ENCODE data around the gene CUL7. TPM values are rescaled to one million over a fixed set of nuclear protein-coding genes. Genes with fewer than 3 reads are reported as not detected.
A peak's percentile ranks its signal among the peaks of the same experiment; 100 is the strongest.

The CUL7 gene
- total RNA-seq, 1 donor from 2014 or later, result 16.1 TPM

DNA sequence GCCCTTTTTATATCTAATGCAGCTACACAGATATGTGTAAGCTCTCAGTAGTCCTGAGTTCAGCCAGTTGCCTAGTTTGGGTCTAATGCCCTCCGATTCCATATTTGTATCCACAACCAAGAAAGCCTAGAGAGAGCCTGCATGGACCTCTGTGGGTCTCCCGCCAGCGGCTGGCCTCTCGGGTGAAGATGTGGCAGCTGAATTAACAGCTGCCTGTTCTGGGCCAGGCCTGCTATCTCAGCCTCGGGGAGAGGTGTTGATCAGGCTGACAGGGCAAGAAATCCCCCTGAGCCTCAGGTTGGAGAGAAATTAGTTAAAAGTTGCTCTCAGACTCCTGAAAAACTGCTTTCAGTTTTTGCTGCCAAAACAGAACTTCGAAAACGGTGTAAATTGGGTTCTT is 42.3 kb upstream of the CUL7 start:
- no peak for ATAC-seq
- intact Hi-C loops (cut with DNase I), result no loop called here
- TF ChIP-seq, protein P1, sequence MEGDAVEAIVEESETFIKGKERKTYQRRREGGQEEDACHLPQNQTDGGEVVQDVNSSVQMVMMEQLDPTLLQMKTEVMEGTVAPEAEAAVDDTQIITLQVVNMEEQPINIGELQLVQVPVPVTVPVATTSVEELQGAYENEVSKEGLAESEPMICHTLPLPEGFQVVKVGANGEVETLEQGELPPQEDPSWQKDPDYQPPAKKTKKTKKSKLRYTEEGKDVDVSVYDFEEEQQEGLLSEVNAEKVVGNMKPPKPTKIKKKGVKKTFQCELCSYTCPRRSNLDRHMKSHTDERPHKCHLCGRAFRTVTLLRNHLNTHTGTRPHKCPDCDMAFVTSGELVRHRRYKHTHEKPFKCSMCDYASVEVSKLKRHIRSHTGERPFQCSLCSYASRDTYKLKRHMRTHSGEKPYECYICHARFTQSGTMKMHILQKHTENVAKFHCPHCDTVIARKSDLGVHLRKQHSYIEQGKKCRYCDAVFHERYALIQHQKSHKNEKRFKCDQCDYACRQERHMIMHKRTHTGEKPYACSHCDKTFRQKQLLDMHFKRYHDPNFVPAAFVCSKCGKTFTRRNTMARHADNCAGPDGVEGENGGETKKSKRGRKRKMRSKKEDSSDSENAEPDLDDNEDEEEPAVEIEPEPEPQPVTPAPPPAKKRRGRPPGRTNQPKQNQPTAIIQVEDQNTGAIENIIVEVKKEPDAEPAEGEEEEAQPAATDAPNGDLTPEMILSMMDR (IDR thresholded peaks at IDR 0.05), result no peak
- H3K27me3 ChIP-seq (ENCODE audit: low read depth), result no peaks in the 10 kb centered on the region
- peak overlapping the region; percentile 78 for H3K27ac ChIP-seq
- H3K4me1 ChIP-seq, result peaks cover 53% of the 10 kb centered on the region
- H3K4me3 ChIP-seq, result peak overlapping the region; percentile 37
- H3K36me3 ChIP-seq, result no peaks in the 10 kb centered on the region
- no peak for DNase-seq
- no peaks in the 10 kb centered on the region for H3K9me3 ChIP-seq

DNA sequence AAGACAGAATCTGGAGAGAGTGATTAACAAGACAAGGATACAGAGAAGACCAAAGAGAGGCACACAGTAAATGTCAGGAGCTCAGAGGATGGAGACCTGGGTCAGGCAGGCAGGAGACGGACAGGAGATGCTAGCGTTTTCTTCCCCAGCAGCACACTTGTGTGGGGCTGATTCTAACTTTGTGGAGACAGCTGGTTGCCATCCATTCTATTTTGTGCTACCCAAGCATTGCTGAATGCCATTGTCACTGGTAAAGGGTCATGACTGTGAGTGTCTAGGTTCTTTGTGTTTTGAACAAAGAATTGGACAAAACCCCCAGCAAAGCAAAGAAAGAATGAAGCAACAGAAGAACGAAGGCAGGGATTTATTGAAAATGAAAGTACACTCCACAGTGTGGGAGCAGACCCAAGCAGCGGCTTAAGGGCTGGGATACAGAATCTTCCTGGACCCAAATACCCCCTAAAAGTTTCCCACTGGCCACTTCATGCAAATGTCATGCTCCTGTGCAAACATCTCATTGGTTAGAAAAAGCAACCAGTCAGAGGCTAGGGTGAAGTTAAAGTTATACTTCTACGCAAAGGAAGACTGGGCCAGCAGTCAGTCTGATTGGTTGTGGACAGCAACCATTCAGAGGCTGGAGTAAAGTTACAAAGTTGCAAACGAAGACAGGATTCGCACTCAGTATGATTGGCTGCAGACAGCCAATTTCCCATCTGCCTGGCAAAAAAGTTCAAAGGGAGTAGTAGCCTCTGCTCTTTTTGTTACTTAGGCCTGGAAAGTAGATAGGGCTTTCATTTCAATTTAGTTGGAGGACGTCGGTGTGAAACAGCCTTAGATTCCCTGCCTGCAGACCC is 40.0 kb upstream of the CUL7 start:
- ATAC-seq (peak; percentile 30 to 48), DNase-seq (no peak)
- Histone ChIP-seq H3K4me3 (peak overlapping the region; percentile 42), H3K4me1 (peaks cover 74% of the 10 kb centered on the region), H3K27ac (peak overlapping the region; percentile 60), H3K9me3 (no peaks in the 10 kb centered on the region), H3K36me3 (no peaks in the 10 kb centered on the region), H3K27me3 (ENCODE audit: low read depth) (no peaks in the 10 kb centered on the region)
- intact Hi-C loops (cut with DNase I), result no loop called here
- TF ChIP-seq, protein P1 (IDR thresholded peaks at IDR 0.05), result no peak

DNA sequence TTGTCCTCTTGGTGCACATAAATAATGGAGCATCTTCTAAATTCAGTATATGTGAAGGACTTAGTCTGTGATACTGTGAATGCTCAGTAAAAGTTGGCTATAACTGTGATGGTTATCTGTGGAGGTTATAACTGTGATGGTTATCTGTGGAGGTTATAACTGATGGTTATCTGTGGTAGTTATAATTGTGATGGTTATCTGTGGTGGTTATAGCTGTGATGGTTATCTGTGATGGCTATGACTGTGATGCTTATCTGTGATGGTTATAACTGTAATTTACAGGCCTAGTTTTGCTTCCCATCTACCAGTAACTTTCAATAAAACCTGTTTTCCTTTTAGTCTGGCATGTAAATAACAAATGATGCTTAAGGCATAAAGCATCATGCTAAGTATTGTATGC is 39.0 kb upstream of the CUL7 start:
- no peak overlapping the region for H3K27ac ChIP-seq
- no peaks in the 10 kb centered on the region for H3K9me3 ChIP-seq

DNA sequence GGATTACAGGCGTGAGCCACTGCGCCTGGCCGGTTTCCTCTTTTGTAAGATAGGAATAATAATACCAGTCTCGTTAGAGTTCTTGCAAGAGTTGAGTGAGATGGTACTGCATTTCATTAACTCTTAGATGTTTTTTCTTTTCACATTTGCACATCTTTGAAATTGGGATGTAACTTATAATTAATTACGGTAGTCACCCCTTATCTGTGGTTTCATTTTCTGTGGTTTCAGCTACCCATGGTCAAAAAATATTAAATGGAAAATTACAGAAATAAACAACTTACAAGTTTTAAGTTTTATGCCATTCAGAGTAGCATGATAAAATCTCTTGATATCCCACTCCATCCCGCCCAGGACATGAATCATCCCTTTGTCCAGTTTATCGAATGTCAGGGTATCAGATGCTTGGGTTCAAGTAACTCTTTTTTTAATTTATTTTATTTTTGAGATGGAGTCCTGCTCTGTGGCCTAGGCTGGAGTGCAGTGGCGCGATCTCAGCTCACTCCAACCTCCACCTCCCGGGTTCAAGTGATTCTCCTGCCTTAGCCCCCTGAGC is 37.9 kb upstream of the CUL7 start:
- DNase-seq, result no peak

More for the DNA sequence above, 39.0 kb upstream of the CUL7 start:
- TF ChIP-seq, protein P1 (IDR thresholded peaks at IDR 0.05), result no peak
- no peaks in the 10 kb centered on the region for H3K27me3 ChIP-seq (ENCODE audit: low read depth)
- H3K36me3 ChIP-seq, result no peaks in the 10 kb centered on the region
- ATAC-seq (no peak), DNase-seq (no peak)
- H3K4me3 ChIP-seq, result no peak overlapping the region
- H3K4me1 ChIP-seq, result peaks cover 80% of the 10 kb centered on the region
- intact Hi-C loops (cut with DNase I), result no loop called here

DNA sequence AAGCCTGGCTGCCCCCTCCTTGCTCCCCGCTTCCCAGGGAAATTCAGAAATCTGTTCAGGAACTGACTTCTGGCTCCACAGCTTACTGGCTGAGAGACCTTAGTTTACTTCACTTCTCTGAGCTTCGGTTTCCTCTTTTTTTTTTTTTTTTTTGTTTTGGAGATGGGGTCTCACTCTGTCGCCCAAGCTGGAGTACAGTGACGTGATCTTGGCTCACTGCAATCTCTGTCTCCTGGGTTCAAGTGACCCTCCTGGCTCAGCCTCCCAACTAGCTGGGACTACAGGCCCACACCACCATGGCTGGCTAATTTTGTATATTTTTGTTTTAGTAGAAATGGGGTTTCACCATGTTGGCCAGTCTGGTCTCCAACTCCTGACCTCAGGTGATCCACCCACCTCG is 37.4 kb upstream of the CUL7 start:
- H3K27ac ChIP-seq, result peak overlapping the region; percentile 86

More for the DNA sequence above, 37.9 kb upstream of the CUL7 start:
- Histone ChIP-seq H3K4me1 (peaks cover 72% of the 10 kb centered on the region), H3K36me3 (no peaks in the 10 kb centered on the region), H3K9me3 (no peaks in the 10 kb centered on the region), H3K27me3 (ENCODE audit: low read depth) (no peaks in the 10 kb centered on the region), H3K4me3 (no peak overlapping the region), H3K27ac (peak overlapping the region; percentile 86)
- intact Hi-C loops (cut with DNase I), result no loop called here
- TF ChIP-seq, protein P1 (IDR thresholded peaks at IDR 0.05), result no peak
- no peak for ATAC-seq

More for the DNA sequence above, 37.4 kb upstream of the CUL7 start:
- no peaks in the 10 kb centered on the region for H3K36me3 ChIP-seq
- H3K4me1 ChIP-seq, result peaks cover 71% of the 10 kb centered on the region
- TF ChIP-seq, protein P1 (IDR thresholded peaks at IDR 0.05), result no peak
- H3K9me3 ChIP-seq, result no peaks in the 10 kb centered on the region
- intact Hi-C loops (cut with DNase I), result no loop called here
- no peaks in the 10 kb centered on the region for H3K27me3 ChIP-seq (ENCODE audit: low read depth)
- DNase-seq, result no peak
- H3K4me3 ChIP-seq, result no peak overlapping the region
- ATAC-seq, result no peak
